Transverse colon (tissue), 4 donors: ENCODE measurements around the gene USP6NL. TPM values are rescaled to one million over a fixed set of nuclear protein-coding genes. Genes with fewer than 3 reads are reported as not detected.

ENCODE experiments used
- DNase-seq: peaks from one replicate; pipeline ENCODE4 v3.0.0-alpha.2; 2019
- H3K27ac ChIP-seq, 4 donors: fragments of 200-600 bp; sonication (generic); 2 replicates each; pipeline ENCODE4 v1.5.1; 2016 to 2018; ENCODE audit warnings: inconsistent platforms in 4 of 4
- H3K27me3 ChIP-seq: fragments of 200-600 bp; sonication (generic); 2 replicates; pipeline ENCODE4 v1.5.1; 2017; ENCODE audit warnings: inconsistent platforms
- H3K36me3 ChIP-seq, 4 donors: fragments of 200-600 bp; sonication (generic); 2 replicates each; pipeline ENCODE4 v1.5.1; 2017 to 2019; ENCODE audit warnings: inconsistent platforms in 4 of 4
- H3K4me1 ChIP-seq, 4 donors: fragments of 200-600 bp; sonication (generic); 2 replicates each; pipeline ENCODE4 v1.5.1; 2017 to 2020; ENCODE audit warnings: inconsistent platforms in 4 of 4
- H3K4me3 ChIP-seq, 4 donors: fragments of 200-600 bp; sonication (generic); 1 replicate in 1 of 4; 2 replicates in 3 of 4; pipeline versions ENCODE4 v1.5.1 to v1.6.1; 2017 to 2019; ENCODE audit warnings: inconsistent platforms in 4 of 4
- H3K9me3 ChIP-seq, 2 donors: fragments of 200-600 bp; sonication (generic); 2 replicates each; pipeline ENCODE4 v1.5.1; 2017 to 2019; ENCODE audit warnings: inconsistent platforms in 2 of 2
- CTCF ChIP-seq, 5 experiments: fragments of 200-600 bp in 3 of 5; fragments of 450-650 bp in 2 of 5; sonication (generic) in 3 of 5; IDR thresholded peaks; 1 replicate in 2 of 5; 2 replicates in 3 of 5; pipeline ENCODE4 v1.5.1; 2016 to 2017; ENCODE audit warnings: antibody characterized with exemption in 5 of 5, inconsistent platforms in 3 of 5, mild to moderate bottlenecking in 2 of 5, moderate library complexity in 1 of 5
- EP300 ChIP-seq: sonication (generic); formaldehyde crosslinking; IDR thresholded peaks from one replicate; pipeline ENCODE4 v1.6.1; 2017; ENCODE audit warnings: antibody characterized with exemption, low read depth
- POLR2A ChIP-seq: fragments of 450-650 bp; IDR thresholded peaks from one replicate; pipeline ENCODE4 v1.6.1; 2016; ENCODE audit warnings: antibody characterized with exemption, mild to moderate bottlenecking, moderate library complexity
- POLR2AphosphoS5 ChIP-seq, 3 donors: sonication (generic); formaldehyde crosslinking; IDR thresholded peaks; one replicate each; pipeline ENCODE4 v1.6.1; 2016; ENCODE audit warnings: antibody characterized with exemption in 3 of 3
- WGBS, 2 donors: methylation state at CpG; one replicate each; pipeline ENCODE4 v1.1.5; 2018; ENCODE audit warnings: low coverage in 1 of 2; 5-methylcytosine and 5-hydroxymethylcytosine counted together
- in situ Hi-C, 4 donors: fragments of 200-750 bp; cut with MboI; loops; one replicate each; pipeline versions ENCODE4 v1.15.0 to v1.15.1; 2017; ENCODE audit warnings: low sequenced_read_pairs in 3 of 4, low pct_ligation_motif_present in 1 of 4, low pct_unique_long_range_greater_than_20kb in 1 of 4
- intact Hi-C: fragments of 100-400 bp; cut with DNase I; formaldehyde crosslinking; loops from one replicate; pipeline ENCODE4 v1.15.1; 2023; ENCODE audit warnings: low total_unique reads
- total RNA-seq, 4 donors: library from RNA; depleted of rRNA; stranded (reverse); fragments of >200 nt; gene quantifications; one replicate each; pipeline ENCODE4 v1.1.0, GENCODE V29; 2016

USP6NL gene
- total RNA-seq, 4 donors from 2014 or later, result 17.3 to 45.8 (median 26.6) TPM

GRCh38 chr10:11568578-11568977 lies 42.9 kb downstream of the USP6NL start:
- no peak for DNase-seq
- no peaks in the 10 kb centered on the region for H3K36me3 ChIP-seq
- no peak overlapping the region for H3K27ac ChIP-seq
- no peaks in the 10 kb centered on the region for H3K27me3 ChIP-seq
- no peak for TF ChIP-seq CTCF (IDR thresholded peaks at IDR 0.05)
- in situ Hi-C loops, result no loop called here
- H3K4me1 ChIP-seq, result peaks cover 0 to 12% (median 8%) of the 10 kb centered on the region in 4 donors
- no peaks in the 10 kb centered on the region for H3K9me3 ChIP-seq
- 98 to 100% methylated on average over 1 of the region's 1 CpG for WGBS, 2 donors
- H3K4me3 ChIP-seq, result no peak overlapping the region
- intact Hi-C loops, result no loop called here

GRCh38 chr10:11564741-11565140 lies 46.7 kb downstream of the USP6NL start:
- DNase-seq, result no peak
- WGBS, 2 donors, result 92 to 97% methylated on average over 3 of the region's 3 CpGs
- intact Hi-C loops (no loop called here), in situ Hi-C loops (no loop called here)
- Histone ChIP-seq H3K4me3 (no peak overlapping the region), H3K4me1 (peaks cover 4 to 20% (median 10%) of the 10 kb centered on the region in 4 donors), H3K36me3 (no peaks in the 10 kb centered on the region), H3K27ac (no peak overlapping the region), H3K27me3 (no peaks in the 10 kb centered on the region), H3K9me3 (no peaks in the 10 kb centered on the region)
- no peak for TF ChIP-seq POLR2AphosphoS5 (IDR thresholded peaks at IDR 0.05)
- TF ChIP-seq POLR2A, result no peak
- TF ChIP-seq EP300, result no peak
- TF ChIP-seq CTCF (IDR thresholded peaks at IDR 0.05), result no peak

- H3K9me3 ChIP-seq, result no peaks in the 10 kb centered on the region
- DNase-seq, result no peak
- no peaks in the 10 kb centered on the region for H3K36me3 ChIP-seq
- 72 to 83% methylated on average over 1 to 2 of the region's 2 CpGs for WGBS, 2 donors
- TF ChIP-seq POLR2A, result no peak
- in situ Hi-C loops, result no loop called here
- no peak overlapping the region for H3K27ac ChIP-seq
- peaks cover 4 to 22% (median 11%) of the 10 kb centered on the region in 4 donors for H3K4me1 ChIP-seq
- no peaks in the 10 kb centered on the region for H3K27me3 ChIP-seq
- intact Hi-C loops, result no loop called here
- H3K4me3 ChIP-seq, result no peak overlapping the region
Measured at GRCh38 chr10:11563936-11564335, 47.5 kb downstream of the USP6NL start.

GRCh38 chr10:11562888-11563287 lies 48.6 kb downstream of the USP6NL start:
- Histone ChIP-seq H3K4me1 (peaks cover 4 to 22% (median 11%) of the 10 kb centered on the region in 4 donors), H3K4me3 (no peak overlapping the region), H3K9me3 (no peaks in the 10 kb centered on the region), H3K27me3 (no peaks in the 10 kb centered on the region), H3K36me3 (no peaks in the 10 kb centered on the region), H3K27ac (no peak overlapping the region)
- no peak for TF ChIP-seq EP300
- TF ChIP-seq CTCF (IDR thresholded peaks at IDR 0.05), result no peak
- no peak for TF ChIP-seq POLR2AphosphoS5 (IDR thresholded peaks at IDR 0.05)
- no peak for TF ChIP-seq POLR2A
- no peak for DNase-seq
- in situ Hi-C loops, result no loop called here
- intact Hi-C loops, result no loop called here
- 88 to 96% methylated on average over 1 of the region's 1 CpG for WGBS, 2 donors

- in situ Hi-C loops (no loop called here), intact Hi-C loops (no loop called here)
- Histone ChIP-seq H3K27me3 (no peaks in the 10 kb centered on the region), H3K4me3 (no peak overlapping the region), H3K4me1 (peaks cover 0 to 19% (median 7%) of the 10 kb centered on the region in 4 donors), H3K27ac (no peak overlapping the region), H3K36me3 (no peaks in the 10 kb centered on the region), H3K9me3 (no peaks in the 10 kb centered on the region)
- DNase-seq, result no peak
- 42% methylated on average over 4 of the region's 4 CpGs for WGBS, 2 donors
- TF ChIP-seq POLR2AphosphoS5 (IDR thresholded peaks at IDR 0.05), result no peak
- no peak for TF ChIP-seq POLR2A
- TF ChIP-seq EP300, result no peak
- TF ChIP-seq CTCF (IDR thresholded peaks at IDR 0.05), result no peak
Measured at GRCh38 chr10:11560076-11560709, 51.3 kb downstream of the USP6NL start.
